Measurements from ENCODE around the gene ATG14.

DNA sequence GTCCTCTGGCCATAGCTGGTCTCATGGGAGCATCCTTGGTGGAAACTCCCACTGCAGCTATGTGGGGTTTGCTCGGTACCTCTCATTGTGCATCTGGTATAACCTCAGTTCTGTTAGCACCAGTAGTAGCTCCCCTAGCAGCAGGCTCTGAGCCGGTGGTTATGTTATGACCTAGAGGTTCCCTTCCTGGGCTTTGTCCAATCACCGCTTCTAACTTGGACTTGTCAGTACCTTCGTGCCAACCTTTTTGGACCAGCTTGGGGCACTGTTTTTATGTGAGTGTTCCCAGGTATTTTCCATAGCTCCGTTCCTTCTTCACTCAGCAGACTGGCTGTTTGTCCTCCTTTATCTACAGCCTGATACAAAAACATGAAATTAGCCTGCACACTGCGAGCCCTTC lies 55.7 kb downstream of the ATG14 start:
- TF ChIP-seq, protein P1, sequence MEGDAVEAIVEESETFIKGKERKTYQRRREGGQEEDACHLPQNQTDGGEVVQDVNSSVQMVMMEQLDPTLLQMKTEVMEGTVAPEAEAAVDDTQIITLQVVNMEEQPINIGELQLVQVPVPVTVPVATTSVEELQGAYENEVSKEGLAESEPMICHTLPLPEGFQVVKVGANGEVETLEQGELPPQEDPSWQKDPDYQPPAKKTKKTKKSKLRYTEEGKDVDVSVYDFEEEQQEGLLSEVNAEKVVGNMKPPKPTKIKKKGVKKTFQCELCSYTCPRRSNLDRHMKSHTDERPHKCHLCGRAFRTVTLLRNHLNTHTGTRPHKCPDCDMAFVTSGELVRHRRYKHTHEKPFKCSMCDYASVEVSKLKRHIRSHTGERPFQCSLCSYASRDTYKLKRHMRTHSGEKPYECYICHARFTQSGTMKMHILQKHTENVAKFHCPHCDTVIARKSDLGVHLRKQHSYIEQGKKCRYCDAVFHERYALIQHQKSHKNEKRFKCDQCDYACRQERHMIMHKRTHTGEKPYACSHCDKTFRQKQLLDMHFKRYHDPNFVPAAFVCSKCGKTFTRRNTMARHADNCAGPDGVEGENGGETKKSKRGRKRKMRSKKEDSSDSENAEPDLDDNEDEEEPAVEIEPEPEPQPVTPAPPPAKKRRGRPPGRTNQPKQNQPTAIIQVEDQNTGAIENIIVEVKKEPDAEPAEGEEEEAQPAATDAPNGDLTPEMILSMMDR (IDR thresholded peaks at IDR 0.05), result no peak
- no peak for TF ChIP-seq POLR2A (IDR thresholded peaks at IDR 0.05)

All from uterus (tissue), 2 donors.